HepG2 (cell line): ENCODE data around the gene STRBP.

ENCODE experiments used
- BRCA1 ChIP-seq: sonication (generic); formaldehyde crosslinking; IDR thresholded peaks from 2 replicates; pipeline ENCODE4 v1.4.0; 2020; ENCODE audit warnings: missing genetic modification reagents
- HMG20B ChIP-seq: conservative IDR thresholded peaks from 2 replicates; pipeline ENCODE4 v1.6.1; 2016; ENCODE audit warnings: missing genetic modification reagents, missing compliant biosample characterization
- MAZ ChIP-seq, 2 experiments: sonication (generic) in 1 of 2; formaldehyde crosslinking in 1 of 2; IDR thresholded peaks; 2 replicates each; pipeline versions ENCODE4 v1.5.0 to v1.6.1; 2012 to 2020; ENCODE audit warnings: low read depth in 2 of 2, mild to moderate bottlenecking in 2 of 2, borderline replicate concordance in 1 of 2, improper control_type of control experiment in 1 of 2, low read length in 1 of 2, missing genetic modification reagents in 1 of 2, moderate library complexity in 1 of 2
- PLRG1 ChIP-seq: fragments of 450-650 bp; conservative IDR thresholded peaks from 2 replicates; pipeline ENCODE4 v1.6.1; 2016
- POLR2A ChIP-seq, 2 experiments: IDR thresholded peaks; 2 replicates each; pipeline ENCODE4 v1.6.1; 2011; ENCODE audit warnings: low read depth in 2 of 2, low read length in 2 of 2, mild to moderate bottlenecking in 1 of 2, moderate library complexity in 1 of 2; ENCODE audit not compliant: insufficient read depth in 1 of 2
- RFX1 ChIP-seq: fragments of 450-650 bp; IDR thresholded peaks from 2 replicates; pipeline ENCODE4 v1.6.1; 2017
- SMARCC2 ChIP-seq: fragments of 450-650 bp; IDR thresholded peaks from 2 replicates; pipeline ENCODE4 v1.6.1; 2017; ENCODE audit warnings: antibody characterized with exemption, mild to moderate bottlenecking
- YY1 ChIP-seq: IDR thresholded peaks from 2 replicates; pipeline ENCODE4 v1.6.1; 2011; ENCODE audit warnings: low read length, low read depth, moderate library complexity, mild to moderate bottlenecking; ENCODE audit not compliant: insufficient read depth, insufficient replicate concordance
- ZBTB7A ChIP-seq: sonication (generic); formaldehyde crosslinking; IDR thresholded peaks from 2 replicates; pipeline ENCODE4 v1.8.0; 2022; ENCODE audit warnings: mild to moderate bottlenecking, missing genetic modification reagents
- TF ChIP-seq, protein P1 (sequence below): sonication (generic); formaldehyde crosslinking; IDR thresholded peaks from 2 replicates; pipeline ENCODE4 v1.4.0; 2020; ENCODE audit warnings: missing genetic modification reagents
- TF ChIP-seq, protein P2 (sequence below): sonication (generic); formaldehyde crosslinking; IDR thresholded peaks from 2 replicates; pipeline ENCODE4 v1.5.0; 2020; ENCODE audit warnings: mild to moderate bottlenecking, missing genetic modification reagents, moderate library complexity
- TF ChIP-seq, protein P3 (sequence below): sonication (generic); formaldehyde crosslinking; IDR thresholded peaks from 2 replicates; pipeline ENCODE4 v1.5.0; 2020; ENCODE audit warnings: missing genetic modification reagents
- TF ChIP-seq, protein P4 (sequence below): sonication (generic); formaldehyde crosslinking; IDR thresholded peaks from 2 replicates; pipeline ENCODE4 v1.8.0; 2022; ENCODE audit warnings: low read depth, missing genetic modification reagents
- TF ChIP-seq, protein P5 (sequence below): sonication (generic); formaldehyde crosslinking; IDR thresholded peaks from 2 replicates; pipeline ENCODE4 v1.4.0; 2020; ENCODE audit warnings: missing genetic modification reagents

DNA sequence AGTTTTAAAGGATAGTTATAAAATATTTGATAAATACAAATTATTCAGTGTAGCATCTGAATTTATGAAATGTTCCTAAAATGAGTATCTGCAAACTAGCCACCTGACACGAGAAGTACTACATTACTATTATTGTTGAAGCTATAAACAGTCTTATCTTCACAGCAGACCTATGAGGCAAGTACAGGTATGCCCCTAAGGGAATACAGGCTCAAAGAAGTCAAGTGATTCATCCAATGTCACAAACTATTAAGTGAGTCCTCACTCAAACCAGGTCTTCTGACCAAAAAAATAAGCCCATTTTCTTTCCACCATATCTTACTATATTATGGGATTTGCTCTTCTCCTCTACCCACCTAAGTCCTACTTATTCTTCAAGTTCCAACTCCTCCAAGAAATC, 28.7 kb downstream of the STRBP start:
- TF ChIP-seq, protein P1, sequence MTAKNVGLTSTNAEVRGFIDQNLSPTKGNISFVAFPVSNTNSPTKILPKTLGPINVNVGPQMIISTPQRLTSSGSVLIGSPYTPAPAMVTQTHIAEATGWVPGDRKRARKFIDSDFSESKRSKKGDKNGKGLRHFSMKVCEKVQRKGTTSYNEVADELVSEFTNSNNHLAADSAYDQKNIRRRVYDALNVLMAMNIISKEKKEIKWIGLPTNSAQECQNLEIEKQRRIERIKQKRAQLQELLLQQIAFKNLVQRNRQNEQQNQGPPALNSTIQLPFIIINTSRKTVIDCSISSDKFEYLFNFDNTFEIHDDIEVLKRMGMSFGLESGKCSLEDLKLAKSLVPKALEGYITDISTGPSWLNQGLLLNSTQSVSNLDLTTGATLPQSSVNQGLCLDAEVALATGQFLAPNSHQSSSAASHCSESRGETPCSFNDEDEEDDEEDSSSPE (CRISPR knock-in tag): no peak
- TF ChIP-seq PLRG1 (no peak), RFX1 (no peak), YY1 (no peak), SMARCC2 (no peak), ZBTB7A (CRISPR knock-in tag) (no peak), HMG20B (no peak), MAZ (IDR thresholded peaks at IDR 0.05; ENCODE audit: borderline replicate concordance, low read depth, low read length) (no peak), MAZ (CRISPR knock-in tag; IDR thresholded peaks at IDR 0.05; ENCODE audit: low read depth) (no peak), POLR2A (IDR thresholded peaks at IDR 0.05; ENCODE audit: insufficient read depth in 1 of 2, low read depth in 2 of 2, low read length in 2 of 2) (no peak), BRCA1 (CRISPR knock-in tag) (no peak)
- TF ChIP-seq, protein P2, sequence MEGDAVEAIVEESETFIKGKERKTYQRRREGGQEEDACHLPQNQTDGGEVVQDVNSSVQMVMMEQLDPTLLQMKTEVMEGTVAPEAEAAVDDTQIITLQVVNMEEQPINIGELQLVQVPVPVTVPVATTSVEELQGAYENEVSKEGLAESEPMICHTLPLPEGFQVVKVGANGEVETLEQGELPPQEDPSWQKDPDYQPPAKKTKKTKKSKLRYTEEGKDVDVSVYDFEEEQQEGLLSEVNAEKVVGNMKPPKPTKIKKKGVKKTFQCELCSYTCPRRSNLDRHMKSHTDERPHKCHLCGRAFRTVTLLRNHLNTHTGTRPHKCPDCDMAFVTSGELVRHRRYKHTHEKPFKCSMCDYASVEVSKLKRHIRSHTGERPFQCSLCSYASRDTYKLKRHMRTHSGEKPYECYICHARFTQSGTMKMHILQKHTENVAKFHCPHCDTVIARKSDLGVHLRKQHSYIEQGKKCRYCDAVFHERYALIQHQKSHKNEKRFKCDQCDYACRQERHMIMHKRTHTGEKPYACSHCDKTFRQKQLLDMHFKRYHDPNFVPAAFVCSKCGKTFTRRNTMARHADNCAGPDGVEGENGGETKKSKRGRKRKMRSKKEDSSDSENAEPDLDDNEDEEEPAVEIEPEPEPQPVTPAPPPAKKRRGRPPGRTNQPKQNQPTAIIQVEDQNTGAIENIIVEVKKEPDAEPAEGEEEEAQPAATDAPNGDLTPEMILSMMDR: no peak
- TF ChIP-seq, protein P3, sequence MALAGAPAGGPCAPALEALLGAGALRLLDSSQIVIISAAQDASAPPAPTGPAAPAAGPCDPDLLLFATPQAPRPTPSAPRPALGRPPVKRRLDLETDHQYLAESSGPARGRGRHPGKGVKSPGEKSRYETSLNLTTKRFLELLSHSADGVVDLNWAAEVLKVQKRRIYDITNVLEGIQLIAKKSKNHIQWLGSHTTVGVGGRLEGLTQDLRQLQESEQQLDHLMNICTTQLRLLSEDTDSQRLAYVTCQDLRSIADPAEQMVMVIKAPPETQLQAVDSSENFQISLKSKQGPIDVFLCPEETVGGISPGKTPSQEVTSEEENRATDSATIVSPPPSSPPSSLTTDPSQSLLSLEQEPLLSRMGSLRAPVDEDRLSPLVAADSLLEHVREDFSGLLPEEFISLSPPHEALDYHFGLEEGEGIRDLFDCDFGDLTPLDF (CRISPR knock-in tag): no peak
- TF ChIP-seq, protein P4, sequence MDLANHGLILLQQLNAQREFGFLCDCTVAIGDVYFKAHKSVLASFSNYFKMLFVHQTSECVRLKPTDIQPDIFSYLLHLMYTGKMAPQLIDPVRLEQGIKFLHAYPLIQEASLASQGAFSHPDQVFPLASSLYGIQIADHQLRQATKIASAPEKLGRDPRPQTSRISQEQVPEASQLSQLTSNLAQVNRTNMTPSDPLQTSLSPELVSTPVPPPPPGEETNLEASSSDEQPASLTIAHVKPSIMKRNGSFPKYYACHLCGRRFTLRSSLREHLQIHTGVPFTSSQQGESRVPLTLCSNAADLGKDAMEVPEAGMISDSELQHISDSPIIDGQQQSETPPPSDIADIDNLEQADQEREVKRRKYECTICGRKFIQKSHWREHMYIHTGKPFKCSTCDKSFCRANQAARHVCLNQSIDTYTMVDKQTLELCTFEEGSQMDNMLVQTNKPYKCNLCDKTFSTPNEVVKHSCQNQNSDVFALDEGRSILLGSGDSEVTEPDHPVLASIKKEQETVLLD (CRISPR knock-in tag): no peak
- TF ChIP-seq, protein P5, sequence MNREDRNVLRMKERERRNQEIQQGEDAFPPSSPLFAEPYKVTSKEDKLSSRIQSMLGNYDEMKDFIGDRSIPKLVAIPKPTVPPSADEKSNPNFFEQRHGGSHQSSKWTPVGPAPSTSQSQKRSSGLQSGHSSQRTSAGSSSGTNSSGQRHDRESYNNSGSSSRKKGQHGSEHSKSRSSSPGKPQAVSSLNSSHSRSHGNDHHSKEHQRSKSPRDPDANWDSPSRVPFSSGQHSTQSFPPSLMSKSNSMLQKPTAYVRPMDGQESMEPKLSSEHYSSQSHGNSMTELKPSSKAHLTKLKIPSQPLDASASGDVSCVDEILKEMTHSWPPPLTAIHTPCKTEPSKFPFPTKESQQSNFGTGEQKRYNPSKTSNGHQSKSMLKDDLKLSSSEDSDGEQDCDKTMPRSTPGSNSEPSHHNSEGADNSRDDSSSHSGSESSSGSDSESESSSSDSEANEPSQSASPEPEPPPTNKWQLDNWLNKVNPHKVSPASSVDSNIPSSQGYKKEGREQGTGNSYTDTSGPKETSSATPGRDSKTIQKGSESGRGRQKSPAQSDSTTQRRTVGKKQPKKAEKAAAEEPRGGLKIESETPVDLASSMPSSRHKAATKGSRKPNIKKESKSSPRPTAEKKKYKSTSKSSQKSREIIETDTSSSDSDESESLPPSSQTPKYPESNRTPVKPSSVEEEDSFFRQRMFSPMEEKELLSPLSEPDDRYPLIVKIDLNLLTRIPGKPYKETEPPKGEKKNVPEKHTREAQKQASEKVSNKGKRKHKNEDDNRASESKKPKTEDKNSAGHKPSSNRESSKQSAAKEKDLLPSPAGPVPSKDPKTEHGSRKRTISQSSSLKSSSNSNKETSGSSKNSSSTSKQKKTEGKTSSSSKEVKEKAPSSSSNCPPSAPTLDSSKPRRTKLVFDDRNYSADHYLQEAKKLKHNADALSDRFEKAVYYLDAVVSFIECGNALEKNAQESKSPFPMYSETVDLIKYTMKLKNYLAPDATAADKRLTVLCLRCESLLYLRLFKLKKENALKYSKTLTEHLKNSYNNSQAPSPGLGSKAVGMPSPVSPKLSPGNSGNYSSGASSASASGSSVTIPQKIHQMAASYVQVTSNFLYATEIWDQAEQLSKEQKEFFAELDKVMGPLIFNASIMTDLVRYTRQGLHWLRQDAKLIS (CRISPR knock-in tag): no peak
